Measurements from ENCODE around the gene TP53I3.
"Not testable (repeated sequence)": the region's sequence is repeated elsewhere in the genome, so short reads cannot be mapped to it uniquely, and the experiment has no call there.

The TP53I3 gene

DNA sequence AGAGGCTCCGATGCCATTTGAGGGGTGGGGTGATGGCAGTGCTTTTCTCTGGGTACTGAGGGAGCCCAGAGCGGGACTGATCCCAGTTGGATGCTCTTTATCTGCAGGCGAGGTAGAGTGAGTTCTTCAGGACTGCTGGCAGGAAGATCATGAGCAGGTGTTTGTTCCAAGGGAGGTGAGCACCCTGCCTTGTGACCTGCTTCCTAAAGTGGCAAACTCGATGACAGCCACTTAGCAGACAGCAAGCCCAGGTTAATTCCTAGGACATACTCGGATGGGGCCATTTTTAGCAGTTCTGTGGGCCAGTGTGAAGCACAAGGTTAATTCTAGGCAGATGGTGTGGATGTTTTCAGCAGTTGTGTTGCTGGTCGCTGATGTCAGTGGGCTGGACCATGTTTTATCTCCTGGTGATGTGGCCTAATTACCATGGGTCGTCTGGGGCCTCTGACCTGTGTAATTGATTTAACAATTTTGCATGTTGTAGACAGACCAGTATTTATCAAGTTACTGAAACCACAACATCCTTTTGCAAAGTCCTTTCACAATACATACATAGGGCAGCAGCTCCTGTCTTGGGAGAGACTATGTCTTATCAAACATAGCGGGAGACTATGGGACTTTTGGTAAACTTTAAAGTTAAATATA lies 30.1 kb downstream of the TP53I3 start:
- no peak for DNase-seq (ENCODE audit: low read depth, low spot score)

- no peak for DNase-seq (ENCODE audit: low read depth, low spot score)
Observed at GRCh38 chr2:24052951-24053350, 31.7 kb downstream of the TP53I3 start.

GRCh38 chr2:24051833-24052232 lies 32.8 kb downstream of the TP53I3 start:
- no peak for DNase-seq (ENCODE audit: low read depth, low spot score)

- DNase-seq (ENCODE audit: low read depth, low spot score): peak; percentile 59
Observed at GRCh38 chr2:24050041-24050979, 34.3 kb downstream of the TP53I3 start.

DNA sequence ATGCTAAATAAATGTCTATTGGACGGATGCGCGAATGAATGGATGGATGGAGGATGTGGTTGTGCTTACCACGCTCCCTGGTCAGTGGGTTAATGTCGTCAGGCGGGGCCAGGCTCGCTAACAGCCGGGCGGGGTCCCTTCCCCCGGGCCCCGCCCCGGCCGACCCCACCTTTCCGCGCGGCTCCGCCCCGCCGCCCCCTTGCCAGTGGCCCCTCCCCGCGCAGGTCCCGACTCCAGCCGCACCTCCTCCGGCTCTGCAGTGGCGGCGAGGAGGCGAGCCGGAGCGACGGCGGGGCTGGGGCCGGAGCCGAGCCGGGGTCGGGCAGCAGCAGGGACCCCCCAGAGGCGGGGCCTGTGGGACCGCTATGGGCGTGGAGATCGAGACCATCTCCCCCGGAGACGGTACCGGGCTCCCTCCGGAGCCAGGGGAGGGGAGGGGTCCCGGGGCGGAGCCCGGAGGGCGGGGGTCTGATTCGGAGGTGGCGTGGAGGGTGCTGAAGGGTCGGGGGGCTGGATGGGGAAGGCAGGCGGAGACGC lies 35.1 kb downstream of the TP53I3 start, which contains the start of gene FKBP1B:
TSS of gene FKBP1B (plus strand) at position 257 of the 537 bp plus-strand sequence. CDS start at position 366, 109 bp downstream.
- peak; percentile 82 for DNase-seq (ENCODE audit: low read depth, low spot score)

- DNase-seq (ENCODE audit: low read depth, low spot score): peak; percentile 15
Observed at GRCh38 chr2:24048769-24049484, 35.7 kb downstream of the TP53I3 start.

GRCh38 chr2:24047703-24048033 lies 37.0 kb downstream of the TP53I3 start:
- no peak for DNase-seq (ENCODE audit: low read depth, low spot score)

DNA sequence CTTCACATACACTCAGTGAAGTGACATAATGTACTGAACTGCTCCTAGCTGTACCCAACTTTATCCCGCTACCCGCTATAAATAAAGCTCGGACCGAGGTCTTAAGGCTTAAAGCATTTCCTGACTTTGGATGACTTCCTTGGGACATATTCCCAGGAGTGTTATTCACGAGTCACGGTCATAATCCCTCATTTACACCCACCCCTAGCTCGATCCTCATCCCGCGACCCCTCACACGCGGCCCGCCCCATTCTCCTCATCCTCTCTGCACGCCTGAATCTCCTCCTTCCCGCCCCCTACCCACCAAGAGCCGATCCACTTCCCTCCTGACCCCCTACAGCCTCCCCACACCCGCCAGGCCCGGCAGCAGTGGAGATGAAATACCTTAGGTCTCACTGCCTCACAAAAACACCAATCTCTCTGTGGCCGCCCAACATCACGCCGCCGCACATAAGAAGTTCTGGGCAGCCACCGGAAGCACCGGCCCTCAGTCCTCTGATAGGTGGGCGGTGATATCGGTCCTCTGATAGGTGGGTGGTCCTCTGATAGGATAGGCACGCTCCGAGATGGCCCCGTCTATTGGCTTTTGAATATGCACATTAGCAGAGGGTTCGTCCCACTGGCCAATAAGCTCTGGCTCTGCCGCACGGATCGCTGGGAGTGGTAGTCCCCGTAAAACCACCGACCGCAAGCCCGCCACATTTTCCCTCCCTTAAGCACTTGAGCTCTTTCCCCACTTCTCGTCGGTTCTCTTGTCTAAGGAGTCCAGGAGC lies 37.5 kb downstream of the TP53I3 start, which contains the start of gene WDCP:
TSS of gene WDCP (minus strand) at position 462 of the 773 bp plus-strand sequence. CDS start 7,897 bp downstream, outside the sequence.
- DNase-seq (ENCODE audit: low read depth, low spot score): peak; percentile 99

GRCh38 chr2:24046599-24046929 lies 38.1 kb downstream of the TP53I3 start:
- no peak for DNase-seq (ENCODE audit: low read depth, low spot score)

DNA sequence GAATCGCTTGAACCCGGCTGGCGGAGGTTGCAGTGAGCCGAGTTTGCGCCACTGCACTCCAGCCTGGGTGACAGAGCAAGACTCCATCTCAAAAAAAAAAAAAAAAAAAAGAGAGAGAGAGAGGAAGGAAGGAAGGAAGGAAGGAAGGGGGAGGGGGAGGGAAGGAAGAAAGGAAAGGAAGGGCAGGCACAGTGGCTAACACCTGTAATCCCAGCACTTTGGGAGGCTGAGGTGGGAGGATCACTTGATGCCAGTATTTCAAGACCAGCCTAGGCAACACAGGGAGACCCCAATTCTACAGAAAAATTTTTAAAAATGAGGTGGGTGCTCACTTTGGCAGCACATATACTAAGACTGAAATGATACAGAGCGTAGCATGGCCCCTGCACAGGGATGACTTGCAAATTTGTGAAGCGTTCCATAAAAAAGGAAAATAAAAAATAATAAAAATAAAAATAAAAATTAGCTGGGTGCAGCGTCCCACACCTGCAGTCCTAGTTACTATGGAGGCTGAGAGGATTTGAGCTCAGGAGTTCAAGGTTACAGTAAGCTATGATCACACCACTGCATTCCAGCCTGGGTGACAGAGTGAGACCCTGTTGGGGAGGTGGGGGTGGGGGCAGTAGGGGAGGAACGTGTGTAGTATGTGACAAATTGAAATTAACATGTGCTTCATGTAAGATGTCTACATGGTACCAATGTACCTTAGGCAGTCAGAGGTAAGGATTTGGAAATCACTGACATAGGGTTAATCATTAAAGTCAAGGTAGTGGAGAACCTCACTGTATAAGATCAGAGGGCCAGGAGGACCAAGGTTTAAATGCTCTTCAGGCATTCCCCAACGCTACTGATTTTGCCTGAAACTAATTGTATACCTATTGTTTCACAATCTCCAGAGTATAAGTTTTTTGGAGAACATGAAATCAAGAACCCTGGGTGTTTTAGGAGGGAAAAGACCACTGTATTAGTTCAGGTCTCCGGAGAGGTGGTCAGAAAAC lies 38.8 kb downstream of the TP53I3 start:
- DNase-seq (ENCODE audit: low read depth, low spot score): no peak

GRCh38 chr2:24043133-24043532 lies 41.5 kb downstream of the TP53I3 start:
- not testable (repeated sequence) for DNase-seq (ENCODE audit: low read depth, low spot score)

DNA sequence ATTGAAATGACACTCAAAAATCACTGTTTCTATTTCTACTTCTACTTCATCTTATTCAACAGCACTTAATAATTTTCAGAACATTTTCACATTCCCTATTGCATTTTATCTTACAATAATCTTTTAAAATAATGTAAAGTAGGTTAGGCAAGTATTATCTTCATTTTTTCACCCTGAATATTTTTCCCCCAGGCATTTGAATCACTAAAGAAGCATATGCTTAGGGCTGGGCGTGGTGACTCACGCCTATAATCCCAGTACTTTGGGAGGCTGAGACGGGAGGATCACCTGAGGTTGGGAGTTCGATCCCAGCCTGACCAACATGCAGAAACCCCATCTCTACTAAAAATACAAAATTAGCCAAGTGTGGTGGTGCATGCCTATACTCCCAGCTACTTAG lies 44.1 kb downstream of the TP53I3 start:
- DNase-seq (ENCODE audit: low read depth, low spot score): no peak

- DNase-seq (ENCODE audit: low read depth, low spot score): no peak
Observed at GRCh38 chr2:24038786-24039499, 45.7 kb downstream of the TP53I3 start.

Measured in astrocyte of the hippocampus (primary cell).